Right lobe of liver (tissue), 4 donors: ENCODE measurements around the gene TMIE.

ENCODE experiments used
- CTCF ChIP-seq, 4 donors: fragments of 200-600 bp in 3 of 4; fragments of 450-650 bp in 1 of 4; IDR thresholded peaks; one replicate each; pipeline versions ENCODE4 v1.5.1 to v1.8.0; 2016 to 2022; ENCODE audit warnings: antibody characterized with exemption in 4 of 4, mild to moderate bottlenecking in 2 of 4
- POLR2A ChIP-seq: fragments of 450-650 bp; IDR thresholded peaks from one replicate; pipeline ENCODE4 v1.6.1; 2017; ENCODE audit warnings: antibody characterized with exemption, mild to moderate bottlenecking
- donor health status: DM: no; HTN: no; CAD: no.
- donor health status: DM: no; HTN: no; CAD: no.
- donor health status: DM: no; HTN: yes; CAD: no.

DNA sequence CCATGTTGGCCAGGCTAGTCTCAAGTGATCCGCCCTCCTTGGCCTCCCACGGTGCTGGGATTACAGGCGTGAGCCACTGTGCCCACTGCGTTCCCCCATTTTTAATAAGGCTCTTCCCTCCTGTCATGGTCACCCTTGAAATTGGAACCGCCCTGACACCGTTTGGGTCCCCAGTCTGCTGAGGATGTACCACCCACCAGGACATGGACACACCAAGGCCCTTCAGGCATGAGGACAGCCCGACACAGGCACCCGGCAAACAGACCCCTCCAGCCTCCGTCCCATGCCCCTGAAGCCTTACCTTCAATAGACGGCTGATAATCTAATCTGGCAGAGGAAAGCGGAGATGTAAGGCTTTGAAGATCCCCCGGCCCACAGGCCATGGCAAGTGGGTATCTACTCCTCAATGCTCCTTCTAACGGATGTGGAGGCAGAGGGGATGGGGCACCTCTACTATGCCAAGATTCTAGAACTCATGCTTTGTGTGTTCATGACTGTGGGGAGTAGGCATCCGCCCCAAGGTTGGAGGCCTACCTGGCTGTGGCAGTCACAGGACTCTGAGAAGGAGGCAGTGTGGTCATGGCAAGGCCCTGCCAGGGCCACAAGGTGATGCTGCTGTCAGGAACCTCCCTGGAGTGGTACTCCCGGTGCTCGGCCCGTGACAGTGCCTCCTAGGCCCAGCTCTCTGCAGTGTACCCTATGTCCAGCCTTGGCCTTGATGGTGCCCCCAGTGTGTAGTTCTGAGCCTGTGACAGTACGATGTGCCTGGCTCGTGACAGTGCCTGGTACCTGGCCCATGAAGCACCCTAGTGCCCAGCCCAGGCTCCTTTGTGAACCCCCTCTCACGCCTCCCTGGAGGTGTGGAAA lies 35.0 kb downstream of the TMIE start:
- TF ChIP-seq CTCF (IDR thresholded peaks at IDR 0.05) = no peak
- TF ChIP-seq POLR2A = no peak
